Activated CD4-positive, alpha-beta T cell treated with anti-CD3 and anti-CD28 coated beads, Interleukin-10, Interleukin-2, amounts not matched to agents 100 ng/mL and 50 ng/mL, durations not matched to agents 16 hours and 8 hours (primary cell): ENCODE results near the gene TKT.
"Not testable (repeated sequence)": the region's sequence is repeated elsewhere in the genome, so short reads cannot be mapped to it uniquely, and the experiment has no call there.

Experiments
- DNase-seq: peaks from one replicate; pipeline ENCODE4 v3.0.0-alpha.2; 2020

Gene TKT

DNA sequence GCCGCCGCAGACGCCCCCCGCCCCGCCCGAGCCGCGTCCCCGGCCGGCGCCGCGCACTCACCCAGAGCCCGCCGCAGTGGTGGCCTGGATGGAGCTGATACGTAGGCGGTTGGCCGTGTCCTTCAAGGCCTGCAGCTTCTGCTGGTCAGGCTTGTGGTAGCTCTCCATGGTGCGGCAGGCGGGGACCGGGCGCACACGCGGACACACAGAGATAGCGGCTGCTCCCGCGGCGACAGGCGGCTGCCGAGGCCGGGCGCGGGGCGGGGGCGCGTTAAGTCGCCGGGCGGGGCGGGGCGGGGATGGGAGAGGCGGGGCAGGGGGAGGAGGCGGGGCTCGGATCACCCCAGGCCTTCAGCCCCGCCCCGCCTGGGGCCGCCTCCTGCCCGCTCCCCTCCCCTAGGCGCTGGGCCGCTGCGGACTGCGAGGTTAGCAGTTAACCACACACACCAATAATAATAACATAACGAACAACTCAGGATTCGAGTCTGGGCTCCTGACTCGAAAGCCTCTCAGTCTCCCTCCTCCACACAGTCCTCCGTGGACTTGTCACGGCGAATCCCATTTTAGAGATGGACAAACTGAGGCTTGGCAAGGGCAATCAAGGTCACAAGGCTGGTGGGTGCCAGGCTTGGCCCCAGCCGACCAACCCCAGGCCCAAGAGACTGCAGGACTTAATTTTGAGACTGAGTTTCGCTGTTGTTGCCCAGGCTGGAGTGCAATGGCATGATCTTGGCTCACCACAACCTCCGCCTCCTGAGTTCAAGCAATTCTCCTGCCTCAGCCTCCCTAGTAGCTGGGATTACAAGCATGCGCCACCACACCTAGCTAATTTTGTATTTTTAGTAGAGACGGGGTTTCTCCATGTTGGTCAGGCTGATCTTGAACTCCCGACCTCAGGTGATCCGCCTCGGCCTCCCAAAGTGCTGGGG is at the start of gene TKT:
Gene TKT, minus strand, starts transcription at position 248 of the 929 bp plus-strand sequence. Its CDS starts 80 bp downstream, at position 168.
- peak; percentile 93 for DNase-seq

- no peak for DNase-seq
Measured at GRCh38 chr3:53303957-53304356, 48.1 kb upstream of the TKT start.

GRCh38 chr3:53303549-53303948 is 47.7 kb upstream of the TKT start:
- DNase-seq: no peak

DNA sequence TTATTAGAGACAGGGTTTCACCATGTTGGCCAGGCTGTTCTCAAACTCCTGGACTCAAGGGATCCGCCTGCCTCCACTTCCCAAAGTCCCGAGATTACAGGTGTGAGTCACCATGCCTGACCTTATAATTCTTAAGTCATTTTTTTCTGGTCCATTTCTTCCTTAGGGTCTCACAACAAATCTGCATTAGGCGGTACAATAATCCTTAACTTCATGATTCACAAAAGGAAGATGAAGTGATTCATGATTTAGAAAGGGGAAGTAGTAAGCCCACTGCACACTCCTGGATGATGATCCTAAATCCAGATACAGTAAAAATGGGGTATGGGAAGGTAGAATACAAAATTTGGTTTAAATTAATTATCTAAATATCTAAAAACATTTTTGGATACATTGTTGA is 45.0 kb upstream of the TKT start:
- DNase-seq: no peak

DNA sequence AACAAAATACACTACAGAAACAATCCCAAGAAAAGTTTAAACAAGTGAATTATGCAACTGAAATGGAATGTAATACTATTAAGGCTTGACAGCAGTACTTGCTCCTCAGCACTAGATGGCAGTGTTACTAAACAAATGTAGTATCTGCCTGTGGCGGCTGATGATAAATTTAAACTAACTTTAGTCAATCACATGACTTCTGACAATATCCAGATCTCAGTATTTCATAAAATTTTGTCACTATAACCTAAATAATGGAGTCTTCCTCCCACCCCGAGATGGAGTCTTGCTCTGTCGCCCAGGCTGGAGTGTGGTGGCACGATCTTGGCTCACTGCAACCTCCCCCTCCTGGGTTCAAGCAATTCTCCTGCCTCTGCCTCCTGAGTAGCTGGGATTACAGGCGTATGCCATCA is 43.8 kb upstream of the TKT start:
- peak; percentile 61 for DNase-seq

DNA sequence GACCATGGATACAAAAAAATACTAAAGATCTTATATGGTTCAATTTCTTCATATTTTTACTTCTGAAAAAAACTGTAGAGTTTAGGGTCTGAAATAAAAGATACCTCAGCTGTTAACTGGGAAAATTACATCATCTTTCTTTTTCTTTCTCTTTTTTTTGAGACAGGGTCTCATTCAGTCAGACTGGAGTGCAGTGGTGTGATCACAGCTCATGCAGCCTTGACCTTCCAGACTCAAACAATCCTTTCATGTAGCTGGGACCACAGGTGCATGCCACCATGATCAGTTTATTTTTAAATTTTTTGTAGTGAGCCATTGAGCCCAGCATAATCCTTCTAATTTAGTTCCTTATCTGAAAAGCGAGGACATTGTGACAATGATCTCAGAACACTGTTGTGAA is 39.6 kb upstream of the TKT start:
- DNase-seq: no peak

DNA sequence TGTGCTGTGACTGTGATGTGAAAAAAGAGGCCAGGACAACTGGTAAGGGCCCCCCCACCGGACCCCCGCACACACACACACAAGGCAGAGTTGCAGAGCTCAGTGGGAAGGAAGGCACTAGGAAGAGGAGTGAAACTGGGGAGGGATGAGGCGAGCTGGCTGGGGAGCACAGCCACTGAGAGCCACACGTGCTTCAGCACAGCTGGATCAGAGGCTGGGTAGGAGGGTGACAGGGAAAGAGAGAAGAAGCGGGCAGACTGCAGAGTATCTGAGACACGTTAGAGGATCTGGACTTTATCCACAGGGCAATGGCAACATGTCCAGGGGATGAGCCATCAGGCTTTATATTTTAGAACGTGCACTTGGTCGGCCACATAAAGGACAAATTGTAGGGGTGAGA is 38.0 kb upstream of the TKT start:
- no peak for DNase-seq

DNA sequence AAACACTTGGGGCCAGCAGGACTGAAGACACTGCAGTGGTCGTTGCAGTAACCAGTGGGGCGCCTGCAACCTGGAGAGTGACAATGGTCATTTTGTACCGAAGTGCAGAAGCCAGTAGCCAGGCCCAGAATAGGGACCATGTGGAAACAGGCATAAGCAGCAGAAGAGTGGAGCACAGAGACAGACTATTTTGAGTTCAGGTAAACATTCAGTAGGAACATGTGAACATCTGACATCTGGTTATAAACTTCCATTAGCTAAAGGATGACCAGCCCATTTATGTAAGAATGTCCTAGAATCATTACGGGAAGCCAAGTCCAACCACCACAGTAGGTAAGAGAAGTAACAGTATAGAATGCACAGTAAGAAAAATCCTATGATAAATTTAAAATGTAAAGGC is 32.4 kb upstream of the TKT start:
- no peak for DNase-seq

GRCh38 chr3:53287131-53287629 is 31.4 kb upstream of the TKT start:
- no peak for DNase-seq

DNA sequence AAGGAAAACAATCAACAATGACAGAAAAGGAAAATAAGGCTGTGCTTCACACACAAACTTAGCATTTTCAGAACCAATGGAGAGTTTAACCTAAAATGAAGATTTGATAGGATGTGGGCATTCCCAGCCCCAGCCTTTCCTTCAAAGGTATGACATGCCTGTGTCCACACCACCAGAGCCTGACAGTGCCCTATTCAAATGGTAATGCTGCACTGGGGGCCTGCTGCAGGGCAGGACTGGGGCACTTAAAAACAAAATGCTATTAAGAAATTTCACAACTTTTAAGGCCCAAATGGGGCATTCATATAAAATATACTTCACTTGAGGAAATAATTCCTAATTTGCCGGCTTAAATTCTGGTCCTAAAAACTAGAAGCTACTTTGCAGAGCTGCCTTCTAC is 30.9 kb upstream of the TKT start:
- no peak for DNase-seq

GRCh38 chr3:53282581-53282980 is 26.8 kb upstream of the TKT start:
- DNase-seq: no peak

- DNase-seq: no peak
Measured at GRCh38 chr3:53278667-53279066, 22.8 kb upstream of the TKT start.

DNA sequence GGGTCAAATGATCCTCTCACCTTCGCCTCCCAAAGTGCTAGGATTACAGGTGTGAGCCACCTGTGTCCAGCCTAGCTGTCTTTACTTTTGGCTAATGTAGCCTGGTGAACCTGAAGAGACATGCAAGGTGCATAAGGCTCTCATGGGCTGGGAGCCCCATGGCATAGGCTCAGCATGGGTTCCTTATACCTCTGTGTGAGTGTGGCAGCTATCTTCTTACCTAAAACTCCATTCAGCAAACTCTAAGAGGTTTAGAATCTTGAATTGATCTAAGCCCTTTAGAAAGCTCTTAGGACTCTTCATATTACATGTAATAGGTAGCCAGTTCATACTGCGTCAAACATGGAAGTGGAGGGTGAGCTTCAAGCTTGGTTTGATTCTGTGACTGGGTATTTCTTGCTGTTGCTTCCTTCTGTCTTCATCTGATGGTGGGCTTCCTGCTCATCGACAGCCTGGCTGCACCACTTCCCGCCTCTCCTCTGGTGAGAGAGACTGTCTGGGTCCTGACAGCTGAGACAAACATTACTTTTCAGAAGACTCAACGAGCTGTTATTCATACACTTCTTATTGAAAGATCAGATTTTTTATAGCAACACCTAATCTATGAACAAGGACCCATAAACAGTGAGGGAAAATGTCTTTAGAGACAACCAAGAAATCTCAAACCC is 19.2 kb upstream of the TKT start:
- no peak for DNase-seq

DNA sequence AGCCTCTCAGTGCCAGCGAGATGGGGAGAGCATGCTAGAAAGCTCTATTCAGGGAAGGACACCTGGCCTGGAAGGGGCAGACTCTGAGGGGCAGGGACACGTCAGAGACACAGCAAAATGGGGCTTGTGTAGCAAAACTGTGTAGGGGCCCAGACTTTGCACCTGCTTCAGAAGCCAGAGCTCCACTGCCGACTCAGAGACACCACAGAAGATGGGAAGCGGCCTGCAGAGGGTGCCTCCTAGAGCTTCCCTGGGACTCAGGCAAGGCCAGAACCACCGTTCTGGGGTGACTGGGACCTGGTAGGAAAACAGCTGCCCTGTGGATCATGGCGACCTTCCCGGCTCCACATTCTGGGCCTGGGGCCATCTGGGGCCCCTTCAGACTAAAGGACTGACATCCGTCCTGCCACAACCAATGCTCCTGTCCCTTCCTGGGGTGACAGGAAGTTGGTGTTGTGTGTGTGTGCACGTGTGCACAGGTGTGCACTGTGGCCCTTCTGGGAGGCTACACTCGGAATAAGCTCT is 17.4 kb upstream of the TKT start:
- DNase-seq: no peak

DNA sequence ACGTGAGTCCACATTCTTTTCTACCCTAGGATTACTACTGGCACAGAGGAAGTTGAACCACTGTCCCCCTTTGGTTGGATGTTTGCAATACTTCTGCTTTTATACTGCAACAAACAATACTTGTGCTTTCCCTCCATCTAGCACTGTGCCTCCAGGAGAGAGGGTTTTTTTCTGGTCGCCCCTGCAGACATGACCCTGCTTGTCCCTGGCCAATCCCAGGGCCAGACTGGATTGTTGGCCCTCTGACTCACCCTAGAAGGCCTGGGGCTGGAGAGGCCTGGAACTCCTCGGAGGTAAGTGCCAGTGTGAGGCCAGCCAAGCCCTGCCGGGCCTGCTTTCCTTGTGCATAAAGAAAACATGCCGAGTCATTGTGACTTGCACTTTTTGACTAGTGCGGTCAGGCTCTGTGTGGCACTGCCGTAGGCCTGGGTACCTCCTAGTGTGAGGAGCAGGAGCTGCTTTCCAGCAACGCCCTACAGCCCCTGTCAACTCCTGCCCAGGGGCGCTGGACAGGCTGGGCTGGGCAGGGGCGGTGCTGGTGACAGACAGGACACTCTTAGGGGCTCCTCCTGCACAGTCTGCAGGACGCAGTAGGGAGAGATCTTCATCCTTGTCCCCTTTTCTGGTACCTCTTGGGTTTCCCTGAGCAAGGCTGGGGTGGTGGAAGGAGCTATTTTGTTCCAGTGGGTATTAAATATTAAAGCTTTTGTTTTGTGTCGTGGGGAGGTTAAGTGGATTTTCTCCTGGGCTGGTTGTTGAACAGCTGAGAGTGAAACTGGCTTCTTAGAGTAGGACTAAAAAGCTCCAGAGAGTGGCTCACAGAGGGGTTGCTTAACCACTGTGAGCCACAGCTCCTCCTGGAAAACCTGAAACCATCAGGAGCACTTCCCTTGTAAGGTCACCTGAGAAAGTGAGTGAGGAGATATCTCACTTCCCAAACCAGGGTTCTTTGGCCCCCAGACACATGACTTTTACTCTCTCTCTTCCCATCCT is 14.4 kb upstream of the TKT start:
- DNase-seq: peak; percentile 82

DNA sequence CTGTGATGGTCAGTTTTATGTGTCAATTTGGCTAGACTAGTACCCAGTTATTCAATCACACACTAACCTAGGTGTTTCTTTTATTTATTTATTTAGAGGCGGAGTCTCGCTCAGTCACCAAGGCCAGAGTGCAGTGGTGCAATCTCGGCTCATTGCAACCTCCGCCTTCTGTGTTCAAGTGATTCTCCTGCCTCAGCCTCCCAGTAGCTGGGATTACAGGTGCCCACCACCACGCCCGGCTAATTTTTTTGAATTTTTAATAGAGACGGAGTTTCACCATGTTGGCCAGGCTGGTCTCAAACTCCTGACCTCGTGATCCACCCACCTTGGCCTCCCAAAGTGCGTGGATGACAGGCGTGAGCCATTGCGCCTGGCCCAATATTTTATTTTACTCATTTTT is 13.4 kb upstream of the TKT start:
- DNase-seq: not testable (repeated sequence)

- no peak for DNase-seq
Measured at GRCh38 chr3:53267766-53268165, 11.9 kb upstream of the TKT start.

DNA sequence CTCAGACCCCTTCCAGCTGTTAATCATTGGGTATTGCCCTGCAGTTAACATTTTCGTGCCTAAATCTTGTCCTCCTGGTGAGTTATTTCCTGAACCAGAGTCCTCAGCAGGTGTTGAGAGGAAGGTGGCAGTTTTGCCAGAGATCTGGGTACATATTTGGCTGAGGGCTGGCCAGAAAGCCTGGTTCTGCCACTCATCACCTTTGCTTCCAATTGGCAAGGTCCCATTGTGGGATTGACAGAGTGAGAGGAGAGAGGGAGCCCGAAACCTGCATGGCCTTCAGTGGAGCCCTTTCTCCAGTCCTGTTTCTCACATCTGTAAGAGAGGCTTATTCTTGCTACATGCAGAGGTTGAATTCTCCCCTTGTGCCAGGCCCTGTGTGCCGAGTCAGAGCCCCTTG is 8.9 kb upstream of the TKT start:
- no peak for DNase-seq

- DNase-seq: no peak
Measured at GRCh38 chr3:53263907-53264306, 8.1 kb upstream of the TKT start.

- no peak for DNase-seq
Measured at GRCh38 chr3:53261712-53262111, 5.9 kb upstream of the TKT start.

GRCh38 chr3:53260286-53260785 is 4.5 kb upstream of the TKT start:
- no peak for DNase-seq
